Lower leg skin (tissue), 4 donors: ENCODE measurements around the gene IMMP2L. TPM values are rescaled to one million over a fixed set of nuclear protein-coding genes. Genes with fewer than 3 reads are reported as not detected.

ENCODE experiments used
- DNase-seq, 2 donors: peaks; one replicate each; pipeline ENCODE4 v3.0.0-alpha.2; 2019; ENCODE audit warnings: low spot score in 2 of 2
- H3K4me3 ChIP-seq: fragments of 200-600 bp; sonication (generic); 2 replicates; pipeline ENCODE4 v1.5.1; 2017; ENCODE audit warnings: mild to moderate bottlenecking, low read depth; ENCODE audit not compliant: poor library complexity, severe bottlenecking
- CTCF ChIP-seq, 3 donors: fragments of 450-650 bp; IDR thresholded peaks; one replicate each; pipeline ENCODE4 v1.5.1; 2016; ENCODE audit warnings: antibody characterized with exemption in 3 of 3, mild to moderate bottlenecking in 3 of 3, moderate library complexity in 2 of 3
- POLR2A ChIP-seq, 2 donors: fragments of 450-650 bp; IDR thresholded peaks; one replicate each; pipeline ENCODE4 v1.6.1; 2016 to 2017; ENCODE audit warnings: antibody characterized with exemption in 2 of 2, mild to moderate bottlenecking in 1 of 2, moderate library complexity in 1 of 2
- WGBS, 2 donors: methylation state at CpG; one replicate each; pipeline ENCODE4 v1.1.5; 2018; 5-methylcytosine and 5-hydroxymethylcytosine counted together
- intact Hi-C: fragments of 100-400 bp; cut with DNase I; formaldehyde crosslinking; loops from one replicate; pipeline ENCODE4 v1.15.0; 2023; ENCODE audit warnings: low total_unique reads
- total RNA-seq, 4 donors: library from RNA; depleted of rRNA; stranded (reverse); fragments of >200 nt; gene quantifications; one replicate each; pipeline ENCODE4 v1.1.0, GENCODE V29; 2016

IMMP2L gene
- total RNA-seq, 4 donors from 2014 or later, result 13.6 to 16.8 (median 16.4) TPM

GRCh38 chr7:111014079-111014478, 548.2 kb downstream of the IMMP2L start:
- intact Hi-C loops, result no loop called here
- no peak for TF ChIP-seq POLR2A (IDR thresholded peaks at IDR 0.05)
- TF ChIP-seq CTCF (IDR thresholded peaks at IDR 0.05), result no peak
- no peak for DNase-seq
- no peak overlapping the region for H3K4me3 ChIP-seq
- WGBS, 2 donors, result 55 to 66% methylated on average over 6 of the region's 6 CpGs

- TF ChIP-seq POLR2A (IDR thresholded peaks at IDR 0.05) (no peak), CTCF (IDR thresholded peaks at IDR 0.05) (no peak)
- peak in 1 of 2 donors; percentile 19 for DNase-seq
- H3K4me3 ChIP-seq, result no peak overlapping the region
- 36 to 41% methylated on average over 5 of the region's 5 CpGs for WGBS, 2 donors
- intact Hi-C loops, result no loop called here
Observed at GRCh38 chr7:111012799-111013675, 549.3 kb downstream of the IMMP2L start.

- no peak for DNase-seq
- 41 to 60% methylated on average over 2 of the region's 2 CpGs for WGBS, 2 donors
- no peak overlapping the region for H3K4me3 ChIP-seq
- intact Hi-C loops, result no loop called here
- TF ChIP-seq CTCF (IDR thresholded peaks at IDR 0.05), result no peak
- no peak for TF ChIP-seq POLR2A (IDR thresholded peaks at IDR 0.05)
Observed at GRCh38 chr7:111012149-111012548, 550.1 kb downstream of the IMMP2L start.

- H3K4me3 ChIP-seq, result no peak overlapping the region
- 85 to 87% methylated on average over 3 of the region's 3 CpGs for WGBS, 2 donors
- intact Hi-C loops, result no loop called here
- no peak for DNase-seq
- TF ChIP-seq POLR2A (IDR thresholded peaks at IDR 0.05), result no peak
- no peak for TF ChIP-seq CTCF (IDR thresholded peaks at IDR 0.05)
Observed at GRCh38 chr7:111011520-111011919, 550.8 kb downstream of the IMMP2L start.

DNA sequence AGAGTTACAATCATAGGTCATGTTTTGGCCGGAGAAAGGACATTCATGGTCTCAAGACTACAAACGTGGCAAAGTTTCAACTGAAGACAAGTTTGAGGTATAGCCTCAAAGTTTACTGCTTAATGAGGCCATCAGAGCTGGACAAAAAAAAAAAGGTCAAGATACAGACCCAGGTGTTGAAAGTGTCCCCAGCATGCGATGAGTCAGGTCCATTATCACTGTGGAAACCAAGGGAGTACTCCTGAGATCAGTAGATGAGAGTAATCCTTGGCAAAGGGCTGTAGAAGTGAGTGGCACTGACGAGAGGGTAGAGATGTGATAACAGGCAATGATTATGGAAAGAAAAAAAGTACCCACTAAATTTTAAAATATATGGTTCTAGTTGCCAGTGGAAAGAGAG, 551.5 kb downstream of the IMMP2L start:
- TF ChIP-seq POLR2A (IDR thresholded peaks at IDR 0.05) (no peak), CTCF (IDR thresholded peaks at IDR 0.05) (no peak)
- WGBS, 2 donors, result 75 to 76% methylated on average over 4 of the region's 4 CpGs
- no peak for DNase-seq
- intact Hi-C loops, result no loop called here
- no peak overlapping the region for H3K4me3 ChIP-seq
